ENCODE measurements around the gene RGS12. TPM values are rescaled to one million over a fixed set of nuclear protein-coding genes. Genes with fewer than 3 reads are reported as not detected.

The RGS12 gene
- total RNA-seq, 1 experiment from 2014 or later: 16.9 TPM

GRCh38 chr4:3283483-3283882, 9.3 kb upstream of the RGS12 start:
- Histone ChIP-seq H2BK120ac (ENCODE audit: low read depth, low read length, poor library complexity, severe bottlenecking) (no peak overlapping the region), H3K4me2 (ENCODE audit: insufficient read depth, insufficient read length, low read length) (no peak overlapping the region), H2AFZ (ENCODE audit: low read length) (no peak overlapping the region), H4K20me1 (ENCODE audit: control insufficient read depth, insufficient read depth, insufficient read length) (no peaks in the 10 kb centered on the region), H3K4me1 (ENCODE audit: insufficient read depth, low read length) (no peaks in the 10 kb centered on the region), H2BK15ac (ENCODE audit: low read depth, low read length) (no peak overlapping the region), H4K5ac (ENCODE audit: insufficient read length, low read depth, low read length) (no peak overlapping the region), H4K91ac (ENCODE audit: insufficient read length, low read depth, low read length) (no peak overlapping the region), H3K9me3 (ENCODE audit: control insufficient read depth, low read depth, low read length) (no peaks in the 10 kb centered on the region), H3T11ph (ENCODE audit: low read length) (no peak overlapping the region), H2AK5ac (ENCODE audit: insufficient read length, low read length) (no peak overlapping the region), H3K14ac (ENCODE audit: insufficient read depth, low read length) (no peak overlapping the region), H3K18ac (ENCODE audit: insufficient read length, low read depth, low read length) (no peak overlapping the region), H3K9ac (ENCODE audit: extremely low read depth, insufficient read length, low read length) (no peak overlapping the region), H3K79me1 (ENCODE audit: insufficient read depth, low read depth, low read length, poor library complexity, severe bottlenecking) (no peaks in the 10 kb centered on the region), H3K4ac (ENCODE audit: low read depth, low read length) (no peak overlapping the region), H3K23ac (ENCODE audit: insufficient read length, low read depth, low read length) (no peak overlapping the region), H3K27ac (ENCODE audit: insufficient read length, low read depth, low read length) (no peak overlapping the region), H3K79me2 (ENCODE audit: insufficient read depth, low read length) (no peaks in the 10 kb centered on the region), H2BK5ac (ENCODE audit: insufficient read length, low read length) (no peak overlapping the region), H3K27me3 (ENCODE audit: insufficient read depth, low read length) (no peaks in the 10 kb centered on the region), H3K56ac (ENCODE audit: insufficient read length, low read depth, low read length) (no peak overlapping the region), H4K8ac (replicated peaks; ENCODE audit: insufficient read length, low read depth, low read length) (no peak overlapping the region), H2BK20ac (ENCODE audit: low read depth, low read length, poor library complexity, severe bottlenecking) (no peak overlapping the region), H2BK12ac (ENCODE audit: insufficient read length, low read depth, low read length) (no peak overlapping the region), H3K23me2 (ENCODE audit: insufficient read length, low read depth, low read length, poor library complexity, severe bottlenecking) (no peaks in the 10 kb centered on the region)
- Mint-ChIP-seq H3K9me3 (peaks cover 14 to 15% of the 10 kb centered on the region in 2 experiments), H3K4me3 (no peak overlapping the region), H3K27ac (no peak overlapping the region), H3K36me3 (ENCODE audit: insufficient read depth in 1 of 3, low read depth in 3 of 3) (peaks cover 2 to 6% (median 3%) of the 10 kb centered on the region in 3 experiments; a peak in 4 of 7 replicates), H3K27me3 (ENCODE audit: low read depth) (peaks cover 44% of the 10 kb centered on the region), H3K4me1 (peaks cover 0 to 3% of the 10 kb centered on the region in 2 experiments; a peak in 1 of 4 replicates)
- TF ChIP-seq CTCF (conservative IDR thresholded peaks at IDR 0.05): no peak
- DNase-seq: no peak
- no CpG with 5 or more reads among the region's 6 CpGs for WGBS (ENCODE audit: extremely low coverage, insufficient read length, low lambda C conversion rate)

Data from H9 (cell line).